MM.1S (cell line): ENCODE data around the gene RBM42.

Experiments
- CTCF ChIP-seq: fragments of 300-600 bp; sonication (generic); IDR thresholded peaks from 2 replicates; pipeline ENCODE4 v1.5.1; 2016; ENCODE audit warnings: antibody characterized with exemption, low read length, mixed read lengths
- EZH2 ChIP-seq: fragments of 300-600 bp; sonication (generic); optimal IDR thresholded peaks from 2 replicates; pipeline ENCODE3; 2017; ENCODE audit warnings: low read depth, mild to moderate bottlenecking, antibody characterized with exemption, low read length, mixed read lengths
- EZH2phosphoT487 ChIP-seq: fragments of 300-600 bp; sonication (generic); IDR thresholded peaks from 2 replicates; pipeline ENCODE4 v1.6.1; 2018; ENCODE audit warnings: antibody characterized with exemption, low read length

- TF ChIP-seq EZH2phosphoT487 = no peak
- TF ChIP-seq CTCF = no peak
- TF ChIP-seq EZH2 = no peak
Observed at GRCh38 chr19:35590875-35591274, 38.0 kb upstream of the RBM42 start.
